Bronchial epithelial cell (primary cell): ENCODE results near the gene ABCC11. TPM values are rescaled to one million over a fixed set of nuclear protein-coding genes. Genes with fewer than 3 reads are reported as not detected.
A peak's percentile ranks its signal among the peaks of the same experiment; 100 is the strongest.

Experiments
- DNase-seq: peaks from one replicate; pipeline ENCODE4 v3.0.0-alpha.2; 2010; ENCODE audit warnings: low read depth
- FAIRE-seq: peaks from 2 replicates; lab custom pipeline; 2011; peaks lifted over from hg19 to GRCh38; lab: Jason Lieb, UNC
- H3K27me3 ChIP-seq: 2 replicates; pipeline ENCODE4 v1.5.1; 2011; ENCODE audit warnings: low read length; ENCODE audit not compliant: control insufficient read depth, insufficient read depth
- H3K36me3 ChIP-seq: 2 replicates; pipeline ENCODE4 v1.5.1; 2011; ENCODE audit warnings: low read length; ENCODE audit not compliant: control insufficient read depth, insufficient read depth
- H3K4me3 ChIP-seq: 2 replicates; pipeline ENCODE4 v1.5.1; 2011; ENCODE audit warnings: mild to moderate bottlenecking, low read depth, low read length, control low read depth
- CTCF ChIP-seq: IDR thresholded peaks from 2 replicates; pipeline ENCODE4 v1.5.1; 2011; ENCODE audit warnings: mild to moderate bottlenecking, moderate library complexity, low read length, control low read depth, inconsistent platforms; ENCODE audit not compliant: insufficient read depth, severe bottlenecking
- total RNA-seq: library from RNA; depleted of rRNA; stranded (reverse); fragments of >200 nt; gene quantifications from 2 replicates; pipeline ENCODE4 v1.2.1, GENCODE V29; 2014

Gene ABCC11
- total RNA-seq, 1 donor from 2014 or later = 0.26 TPM

GRCh38 chr16:48279199-48279598 is 31.9 kb upstream of the ABCC11 start:
- no peak overlapping the region for H3K4me3 ChIP-seq
- peaks cover 5% of the 10 kb centered on the region for H3K36me3 ChIP-seq
- no peaks in the 10 kb centered on the region for H3K27me3 ChIP-seq
- DNase-seq = no peak
- TF ChIP-seq CTCF = no peak
- no peak for FAIRE-seq

GRCh38 chr16:48277158-48277557 is 29.8 kb upstream of the ABCC11 start:
- DNase-seq = peak; percentile 29
- H3K4me3 ChIP-seq = no peak overlapping the region
- H3K27me3 ChIP-seq = no peaks in the 10 kb centered on the region
- FAIRE-seq = no peak
- no peak for TF ChIP-seq CTCF
- peaks cover 5% of the 10 kb centered on the region for H3K36me3 ChIP-seq

GRCh38 chr16:48276102-48276501 is 28.8 kb upstream of the ABCC11 start:
- no peak for FAIRE-seq

DNA sequence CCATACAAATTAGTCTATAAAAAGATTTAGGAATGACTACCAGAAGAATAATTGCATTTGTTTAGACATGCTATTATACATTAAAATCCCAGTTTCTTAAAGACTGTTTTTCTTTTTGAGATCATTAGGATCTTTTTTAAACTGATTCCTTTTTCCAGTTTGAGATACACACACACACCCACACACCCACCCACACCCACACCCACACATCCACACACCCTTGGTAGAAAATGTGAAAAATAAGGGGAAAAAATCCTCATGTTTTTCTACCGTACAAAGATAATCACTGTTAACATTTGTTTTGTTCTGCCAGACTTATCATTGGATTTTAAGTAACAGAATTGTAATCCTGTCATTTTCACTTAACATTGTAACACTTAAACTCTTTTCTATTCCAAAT is 27.1 kb upstream of the ABCC11 start:
- Histone ChIP-seq H3K4me3 (no peak overlapping the region), H3K27me3 (no peaks in the 10 kb centered on the region), H3K36me3 (peaks cover 5% of the 10 kb centered on the region)
- no peak for TF ChIP-seq CTCF
- DNase-seq = no peak
- no peak for FAIRE-seq

More at GRCh38 chr16:48276102-48276501, 28.8 kb upstream of the ABCC11 start:
- peaks cover 5% of the 10 kb centered on the region for H3K36me3 ChIP-seq
- TF ChIP-seq CTCF = no peak
- no peak overlapping the region for H3K4me3 ChIP-seq
- no peak for DNase-seq
- no peaks in the 10 kb centered on the region for H3K27me3 ChIP-seq

DNA sequence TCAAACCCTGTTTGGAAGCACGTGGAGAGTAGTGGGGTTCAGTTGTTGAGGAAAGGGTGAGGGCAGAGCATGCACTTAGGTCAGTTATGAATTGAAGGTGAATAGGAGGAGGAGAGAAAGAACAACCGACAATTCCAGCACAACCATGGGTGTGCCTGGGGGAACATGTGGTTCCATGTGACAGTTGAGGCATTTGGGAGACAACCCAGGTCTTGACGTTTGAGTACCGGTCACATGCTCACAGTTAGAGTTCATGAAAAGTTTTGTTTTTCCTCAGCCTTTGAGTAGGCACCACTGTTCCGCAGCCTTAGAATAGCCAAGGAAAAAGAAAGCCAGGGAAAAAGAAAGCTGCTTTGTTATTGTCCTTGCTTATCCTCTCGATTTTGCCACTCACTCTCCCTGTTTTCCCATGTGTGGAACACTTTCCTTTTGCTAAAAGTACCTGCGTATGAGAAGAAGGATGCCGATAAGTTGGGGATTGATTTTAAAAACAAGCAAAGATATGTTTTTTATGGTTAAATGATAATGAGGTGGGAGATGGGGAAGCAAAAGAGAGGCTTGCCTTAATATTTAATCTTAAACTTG is 25.6 kb upstream of the ABCC11 start:
- Histone ChIP-seq H3K4me3 (no peak overlapping the region), H3K27me3 (no peaks in the 10 kb centered on the region), H3K36me3 (peaks cover 3% of the 10 kb centered on the region)
- FAIRE-seq (no peak), DNase-seq (no peak)
- TF ChIP-seq CTCF = no peak

GRCh38 chr16:48271728-48272127 is 24.4 kb upstream of the ABCC11 start:
- no peak for TF ChIP-seq CTCF
- no peak for FAIRE-seq
- peaks cover 1% of the 10 kb centered on the region for H3K36me3 ChIP-seq
- H3K27me3 ChIP-seq = no peaks in the 10 kb centered on the region
- H3K4me3 ChIP-seq = no peak overlapping the region
- DNase-seq = no peak
